Esophagus muscularis mucosa (tissue), 4 donors: Measurements from ENCODE around the gene TEX14. TPM values are rescaled to one million over a fixed set of nuclear protein-coding genes. Genes with fewer than 3 reads are reported as not detected.

Experiments used
- DNase-seq: peaks from one replicate; pipeline ENCODE4 v3.0.0-alpha.2; 2017; ENCODE audit errors: extremely low spot score
- H3K27ac ChIP-seq, 4 donors: fragments of 200-600 bp; sonication (generic); replicated peaks in 1 of 4; 1 replicate in 3 of 4; 2 replicates in 1 of 4; pipeline ENCODE4 v1.5.1; 2016 to 2019; ENCODE audit warnings: mild to moderate bottlenecking in 1 of 4
- H3K27me3 ChIP-seq, 4 donors: fragments of 200-600 bp; sonication (generic); one replicate each; pipeline versions ENCODE4 v1.5.1 to v1.6.0; 2016 to 2019
- H3K36me3 ChIP-seq, 4 donors: fragments of 200-600 bp; sonication (generic); one replicate each; pipeline ENCODE4 v1.5.1; 2016 to 2019
- H3K4me1 ChIP-seq, 4 donors: fragments of 200-600 bp; sonication (generic); one replicate each; pipeline ENCODE4 v1.5.1; 2016 to 2019
- H3K4me3 ChIP-seq, 4 donors: fragments of 200-600 bp; sonication (generic); 1 replicate in 2 of 4; 2 replicates in 2 of 4; pipeline ENCODE4 v1.5.1; 2016 to 2019; ENCODE audit warnings: mild to moderate bottlenecking in 4 of 4, moderate library complexity in 1 of 4
- H3K9me3 ChIP-seq, 4 donors: fragments of 200-600 bp; sonication (generic); 1 replicate in 3 of 4; 2 replicates in 1 of 4; pipeline ENCODE4 v1.5.1; 2016 to 2019
- CTCF ChIP-seq, 3 experiments: fragments of 200-600 bp in 2 of 3; fragments of 450-650 bp in 1 of 3; sonication (generic) in 2 of 3; IDR thresholded peaks; one replicate each; pipeline ENCODE4 v1.5.1; 2017 to 2019; ENCODE audit warnings: antibody characterized with exemption in 3 of 3, mild to moderate bottlenecking in 2 of 3, moderate library complexity in 1 of 3
- EP300 ChIP-seq: sonication (generic); formaldehyde crosslinking; IDR thresholded peaks from one replicate; pipeline ENCODE4 v1.6.1; 2017; ENCODE audit warnings: antibody characterized with exemption
- POLR2A ChIP-seq: fragments of 450-650 bp; IDR thresholded peaks from one replicate; pipeline ENCODE4 v1.6.1; 2017; ENCODE audit warnings: antibody characterized with exemption, moderate library complexity, mild to moderate bottlenecking, low read depth
- POLR2AphosphoS5 ChIP-seq, 2 donors: sonication (generic); formaldehyde crosslinking; IDR thresholded peaks; one replicate each; pipeline ENCODE4 v1.6.1; 2017; ENCODE audit warnings: antibody characterized with exemption in 2 of 2
- WGBS: methylation state at CpG from one replicate; pipeline ENCODE4 v1.1.5; 2018; 5-methylcytosine and 5-hydroxymethylcytosine counted together
- intact Hi-C: fragments of 100-400 bp; cut with DNase I; formaldehyde crosslinking; loops from one replicate; pipeline ENCODE4 v1.15.1; 2023
- total RNA-seq, 4 donors: library from RNA; depleted of rRNA; stranded (reverse); fragments of >200 nt; gene quantifications; one replicate each; pipeline versions ENCODE4 v1.1.0 to v1.2.1, GENCODE V29; 2016

The TEX14 gene
- total RNA-seq, 4 donors from 2014 or later, result under 0.01 to 0.19 (median 0.11) TPM

DNA sequence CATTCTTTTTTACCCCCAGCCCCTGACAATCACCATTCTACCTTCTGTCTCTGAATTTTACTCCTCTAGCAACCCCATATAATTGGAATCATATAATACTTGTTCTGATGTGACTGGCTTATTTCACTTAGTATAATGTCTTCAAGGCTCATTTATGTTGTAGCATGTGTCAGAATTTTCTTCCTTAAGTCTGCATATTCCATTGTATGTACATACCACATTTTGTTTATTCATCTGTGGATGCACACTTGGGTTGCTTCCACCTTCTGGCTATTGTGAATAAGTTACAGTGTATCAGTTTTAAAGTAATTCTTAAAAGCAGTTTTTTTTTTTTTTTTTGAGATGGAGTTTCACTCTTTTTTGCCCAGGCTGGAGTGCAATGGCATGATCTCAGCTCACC, 39.1 kb upstream of the TEX14 start:
- no peaks in the 10 kb centered on the region for H3K27me3 ChIP-seq
- H3K27ac ChIP-seq, result no peak overlapping the region
- no peaks in the 10 kb centered on the region for H3K4me1 ChIP-seq
- H3K36me3 ChIP-seq, result peaks cover 0 to 62% (median 17%) of the 10 kb centered on the region in 4 donors
- no peak for TF ChIP-seq CTCF (IDR thresholded peaks at IDR 0.05)
- no peak for TF ChIP-seq POLR2AphosphoS5 (IDR thresholded peaks at IDR 0.05)
- TF ChIP-seq POLR2A, result no peak
- no peak for TF ChIP-seq EP300
- H3K9me3 ChIP-seq, result no peaks in the 10 kb centered on the region
- DNase-seq, result no peak
- intact Hi-C loops, result no loop called here
- H3K4me3 ChIP-seq, result no peak overlapping the region

DNA sequence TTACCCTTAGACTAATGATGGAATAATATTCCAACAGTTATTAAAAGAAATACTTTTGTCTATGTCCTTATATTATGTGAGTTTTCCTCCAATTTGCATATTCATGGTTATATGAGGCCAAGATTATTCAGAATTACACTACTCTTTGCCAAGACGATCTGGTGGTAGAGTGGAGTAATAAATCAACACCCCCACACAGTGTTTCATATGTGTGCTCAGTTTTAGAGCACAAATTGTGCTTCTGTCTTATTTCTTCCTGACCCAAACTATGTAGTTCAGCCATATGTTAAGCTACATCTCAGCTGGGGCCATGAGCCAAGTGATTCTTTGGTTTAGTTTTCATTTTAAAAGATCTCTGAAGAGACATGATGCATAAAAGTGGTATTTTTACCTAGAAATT, 37.0 kb upstream of the TEX14 start:
- Histone ChIP-seq H3K27me3 (no peaks in the 10 kb centered on the region), H3K27ac (no peak overlapping the region), H3K9me3 (no peaks in the 10 kb centered on the region), H3K4me3 (no peak overlapping the region), H3K4me1 (no peaks in the 10 kb centered on the region), H3K36me3 (peaks cover 0 to 58% (median 15%) of the 10 kb centered on the region in 4 donors)
- TF ChIP-seq CTCF (IDR thresholded peaks at IDR 0.05) (no peak), EP300 (no peak), POLR2AphosphoS5 (IDR thresholded peaks at IDR 0.05) (no peak), POLR2A (no peak)
- WGBS, result 25% methylated on average over 1 of the region's 1 CpG
- no peak for DNase-seq
- intact Hi-C loops, result no loop called here

GRCh38 chr17:58722696-58723095, 30.9 kb upstream of the TEX14 start:
- Histone ChIP-seq H3K9me3 (no peaks in the 10 kb centered on the region), H3K27ac (no peak overlapping the region), H3K36me3 (peaks cover 16 to 71% (median 30%) of the 10 kb centered on the region in 4 donors), H3K4me1 (no peaks in the 10 kb centered on the region), H3K4me3 (no peak overlapping the region), H3K27me3 (no peaks in the 10 kb centered on the region)
- DNase-seq, result no peak
- TF ChIP-seq EP300, result no peak
- TF ChIP-seq POLR2AphosphoS5 (IDR thresholded peaks at IDR 0.05), result no peak
- no peak for TF ChIP-seq CTCF (IDR thresholded peaks at IDR 0.05)
- TF ChIP-seq POLR2A, result no peak
- 98% methylated on average over 2 of the region's 2 CpGs for WGBS
- intact Hi-C loops, result no loop called here

DNA sequence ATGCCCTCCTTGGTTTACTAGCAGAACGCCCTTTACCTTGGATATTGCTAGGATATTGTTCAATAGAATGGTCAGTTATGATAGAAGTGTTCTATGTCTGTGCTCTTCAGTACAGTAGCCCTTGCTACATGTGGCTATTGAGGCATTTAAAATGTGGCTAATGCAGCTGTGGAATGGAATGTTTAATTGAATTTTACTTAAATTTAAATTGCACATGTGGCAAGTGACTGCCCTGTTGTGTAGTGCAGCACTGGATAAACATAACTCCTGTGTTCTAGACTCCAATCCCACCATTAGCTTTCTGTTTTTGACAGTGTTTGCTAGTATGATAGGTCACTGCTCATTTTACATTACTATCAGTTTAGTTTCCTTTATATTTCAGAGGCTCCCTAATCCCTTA, 30.4 kb upstream of the TEX14 start:
- H3K9me3 ChIP-seq, result no peaks in the 10 kb centered on the region
- TF ChIP-seq CTCF (IDR thresholded peaks at IDR 0.05), result no peak
- no peaks in the 10 kb centered on the region for H3K4me1 ChIP-seq
- H3K27ac ChIP-seq, result no peak overlapping the region
- 100% methylated on average over 1 of the region's 1 CpG for WGBS
- intact Hi-C loops, result no loop called here
- H3K4me3 ChIP-seq, result no peak overlapping the region
- H3K36me3 ChIP-seq, result peaks cover 16 to 75% (median 31%) of the 10 kb centered on the region in 4 donors
- no peak for DNase-seq
- H3K27me3 ChIP-seq, result no peaks in the 10 kb centered on the region

DNA sequence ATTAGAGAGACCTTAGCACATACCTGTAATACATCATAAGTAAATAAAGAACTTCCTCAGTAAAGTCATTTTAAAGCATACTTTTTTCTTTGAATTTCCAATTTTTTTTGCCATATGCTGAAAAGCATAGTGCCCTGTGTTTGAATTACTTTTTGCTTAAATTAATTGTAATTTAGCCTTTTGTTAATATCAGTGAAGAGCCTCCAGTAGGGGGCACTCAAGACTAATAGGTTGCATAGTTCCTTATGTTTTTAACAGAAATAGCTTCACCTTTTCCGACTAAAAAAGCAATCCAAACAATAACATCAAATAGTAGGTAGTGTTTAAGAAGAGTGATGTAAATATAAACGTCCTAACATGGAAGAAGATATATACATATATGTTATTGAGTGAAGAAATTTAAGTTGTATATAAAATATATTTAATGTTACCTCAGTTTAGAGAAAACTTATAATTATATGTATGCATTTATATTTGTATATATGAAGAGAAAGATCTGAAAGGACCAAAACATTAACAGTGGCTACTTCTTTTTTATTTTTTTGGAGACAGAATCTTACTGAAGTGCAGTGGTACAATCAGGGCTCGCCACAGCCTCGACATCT, 19.2 kb upstream of the TEX14 start:
- Histone ChIP-seq H3K27me3 (no peaks in the 10 kb centered on the region), H3K4me1 (no peaks in the 10 kb centered on the region), H3K36me3 (peaks cover 0 to 77% (median 36%) of the 10 kb centered on the region in 4 donors), H3K27ac (no peak overlapping the region), H3K9me3 (no peaks in the 10 kb centered on the region), H3K4me3 (no peak overlapping the region)
- intact Hi-C loops, result loop anchor here (5.0 kb wide), 1 partner anchor 296 kb away; no protein-coding TSS in a partner anchor
- 52% methylated on average over 4 of the region's 4 CpGs for WGBS
- no peak for TF ChIP-seq POLR2AphosphoS5 (IDR thresholded peaks at IDR 0.05)
- TF ChIP-seq CTCF (IDR thresholded peaks at IDR 0.05), result peak; percentile 47 to 66 (median 57)
- no peak for DNase-seq
